Measurements from ENCODE around the gene GAGE12C.
"Not testable (repeated sequence)": the region's sequence is repeated elsewhere in the genome, so short reads cannot be mapped to it uniquely, and the experiment has no call there.

The GAGE12C gene

GRCh38 chrX:49568728-49569127 is 36.8 kb downstream of the GAGE12C start:
- H4K8ac ChIP-seq (ENCODE audit: low read depth, low read length); H3K14ac ChIP-seq (ENCODE audit: low read length); H3K4me3 ChIP-seq (ENCODE audit: low read depth, low read length); H3K27me3 ChIP-seq (ENCODE audit: insufficient read depth, low read length); H3K4me2 ChIP-seq (ENCODE audit: low read length); H2AFZ ChIP-seq (ENCODE audit: insufficient read depth, low read length, poor library complexity); H2BK12ac ChIP-seq (ENCODE audit: low read length); H3K23ac ChIP-seq (ENCODE audit: low read length); H3K4ac ChIP-seq (ENCODE audit: low read depth, low read length); H3K36me3 ChIP-seq (ENCODE audit: control insufficient read depth in 1 of 2, insufficient read depth in 2 of 2, low read length in 2 of 2); H3K18ac ChIP-seq (ENCODE audit: low read length); H2AK5ac ChIP-seq (ENCODE audit: low read length); H3K9me3 ChIP-seq (ENCODE audit: insufficient read depth, low read depth, low read length); DNase-seq; H3K79me1 ChIP-seq (ENCODE audit: low read length); H2BK120ac ChIP-seq (ENCODE audit: insufficient read depth, low read length, poor library complexity); H3K4me1 ChIP-seq (ENCODE audit: control insufficient read depth in 1 of 2, insufficient read depth in 2 of 2, low read length in 2 of 2); H2BK5ac ChIP-seq (ENCODE audit: low read depth, low read length, poor library complexity); H4K91ac ChIP-seq (ENCODE audit: low read depth, low read length); H3K79me2 ChIP-seq (ENCODE audit: control insufficient read depth, insufficient read depth, low read length, poor library complexity); H3K27ac ChIP-seq (ENCODE audit: low read depth, low read length); H4K12ac ChIP-seq (ENCODE audit: low read depth, low read length); H3K9ac ChIP-seq (ENCODE audit: low read length): not testable (repeated sequence)
- no CpG with 5 or more reads among the region's 11 CpGs for WGBS (ENCODE audit: extremely low coverage, insufficient coverage, insufficient read length)

DNA sequence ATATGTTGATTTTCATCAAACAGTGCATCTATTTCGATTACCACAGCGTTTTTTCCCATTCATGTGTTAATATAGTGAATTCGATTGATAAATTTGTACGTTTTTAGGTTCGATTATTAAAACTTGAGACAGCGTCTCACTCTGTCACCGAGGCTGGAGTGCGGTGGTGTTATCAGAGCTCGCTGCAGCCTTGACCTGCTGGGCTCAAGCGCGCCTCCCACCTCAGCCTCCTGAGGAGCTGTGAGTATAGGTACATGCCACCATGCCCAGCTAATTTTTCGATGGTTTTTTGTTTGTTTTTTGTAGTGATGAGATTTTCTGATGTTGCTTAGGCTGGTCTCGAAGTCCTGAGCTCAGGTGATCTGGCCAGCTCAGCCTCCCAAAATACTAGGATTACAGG is 37.2 kb downstream of the GAGE12C start:
- H2BK120ac ChIP-seq (ENCODE audit: insufficient read depth, low read length, poor library complexity); H3K27me3 ChIP-seq (ENCODE audit: insufficient read depth, low read length); H2AFZ ChIP-seq (ENCODE audit: insufficient read depth, low read length, poor library complexity); H3K4me3 ChIP-seq (ENCODE audit: low read depth, low read length); H3K36me3 ChIP-seq (ENCODE audit: control insufficient read depth in 1 of 2, insufficient read depth in 2 of 2, low read length in 2 of 2); H3K9me3 ChIP-seq (ENCODE audit: insufficient read depth, low read depth, low read length); H3K9ac ChIP-seq (ENCODE audit: low read length); DNase-seq; H3K23ac ChIP-seq (ENCODE audit: low read length); H3K4me1 ChIP-seq (ENCODE audit: control insufficient read depth in 1 of 2, insufficient read depth in 2 of 2, low read length in 2 of 2); H3K79me1 ChIP-seq (ENCODE audit: low read length); H4K8ac ChIP-seq (ENCODE audit: low read depth, low read length); H2AK5ac ChIP-seq (ENCODE audit: low read length); H3K79me2 ChIP-seq (ENCODE audit: control insufficient read depth, insufficient read depth, low read length, poor library complexity); H4K12ac ChIP-seq (ENCODE audit: low read depth, low read length); H2BK12ac ChIP-seq (ENCODE audit: low read length); H3K18ac ChIP-seq (ENCODE audit: low read length); H3K4ac ChIP-seq (ENCODE audit: low read depth, low read length); H4K91ac ChIP-seq (ENCODE audit: low read depth, low read length); H3K27ac ChIP-seq (ENCODE audit: low read depth, low read length); H3K4me2 ChIP-seq (ENCODE audit: low read length); H2BK5ac ChIP-seq (ENCODE audit: low read depth, low read length, poor library complexity); H3K14ac ChIP-seq (ENCODE audit: low read length): not testable (repeated sequence)
- no CpG with 5 or more reads among the region's 13 CpGs for WGBS (ENCODE audit: extremely low coverage, insufficient coverage, insufficient read length)

DNA sequence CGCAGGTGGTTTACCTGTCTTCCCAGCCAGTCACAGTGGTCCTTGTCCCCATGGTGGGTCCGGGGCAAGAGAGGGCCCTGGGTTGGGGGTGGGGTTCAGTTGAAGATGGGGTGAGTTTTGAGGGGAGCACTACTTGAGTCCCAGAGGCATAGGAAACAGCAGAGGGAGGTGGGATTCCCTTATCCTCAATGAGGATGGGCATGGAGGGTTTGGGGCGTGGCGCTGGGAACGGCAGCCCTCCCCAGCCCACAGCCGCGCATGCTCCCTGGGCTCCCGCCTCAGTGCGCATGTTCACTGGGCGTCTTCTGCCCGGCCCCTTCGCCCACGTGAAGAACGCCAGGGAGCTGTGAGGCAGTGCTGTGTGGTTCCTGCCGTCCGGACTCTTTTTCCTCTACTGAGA is 38.1 kb downstream of the GAGE12C start, which contains the start of gene GAGE12G:
Gene GAGE12G (plus strand): TSS at position 301 of the 400 bp plus-strand sequence. CDS start 1,155 bp downstream, outside the sequence.
- not testable (repeated sequence) for H3K4me3 ChIP-seq (ENCODE audit: low read depth, low read length); H3K27ac ChIP-seq (ENCODE audit: low read depth, low read length); H3K36me3 ChIP-seq (ENCODE audit: control insufficient read depth in 1 of 2, insufficient read depth in 2 of 2, low read length in 2 of 2)

GRCh38 chrX:49579649-49580048 is 47.7 kb downstream of the GAGE12C start, which contains the start of gene GAGE12H:
Gene GAGE12H (plus strand): TSS chrX:49579949. CDS start chrX:49581104, 1,155 bp downstream.
- H3K9me3 ChIP-seq (ENCODE audit: insufficient read depth, low read depth, low read length); H3K79me1 ChIP-seq (ENCODE audit: low read length); H2AK5ac ChIP-seq (ENCODE audit: low read length); H3K18ac ChIP-seq (ENCODE audit: low read length); H3K4ac ChIP-seq (ENCODE audit: low read depth, low read length); H3K27ac ChIP-seq (ENCODE audit: low read depth, low read length); DNase-seq; H3K4me2 ChIP-seq (ENCODE audit: low read length); H2AFZ ChIP-seq (ENCODE audit: insufficient read depth, low read length, poor library complexity); H3K23ac ChIP-seq (ENCODE audit: low read length); H2BK5ac ChIP-seq (ENCODE audit: low read depth, low read length, poor library complexity); H3K4me1 ChIP-seq (ENCODE audit: control insufficient read depth in 1 of 2, insufficient read depth in 2 of 2, low read length in 2 of 2); H4K12ac ChIP-seq (ENCODE audit: low read depth, low read length); H3K27me3 ChIP-seq (ENCODE audit: insufficient read depth, low read length); H2BK120ac ChIP-seq (ENCODE audit: insufficient read depth, low read length, poor library complexity); H3K4me3 ChIP-seq (ENCODE audit: low read depth, low read length); H3K36me3 ChIP-seq (ENCODE audit: control insufficient read depth in 1 of 2, insufficient read depth in 2 of 2, low read length in 2 of 2); H4K91ac ChIP-seq (ENCODE audit: low read depth, low read length); H2BK12ac ChIP-seq (ENCODE audit: low read length); H3K9ac ChIP-seq (ENCODE audit: low read length); H4K8ac ChIP-seq (ENCODE audit: low read depth, low read length); H3K79me2 ChIP-seq (ENCODE audit: control insufficient read depth, insufficient read depth, low read length, poor library complexity); H3K14ac ChIP-seq (ENCODE audit: low read length): not testable (repeated sequence)
- WGBS (ENCODE audit: extremely low coverage, insufficient coverage, insufficient read length) = no CpG with 5 or more reads among the region's 16 CpGs

More for the DNA sequence above, 38.1 kb downstream of the GAGE12C start, which contains the start of gene GAGE12G:
- not testable (repeated sequence) for H2BK12ac ChIP-seq (ENCODE audit: low read length); H3K9ac ChIP-seq (ENCODE audit: low read length); H3K27me3 ChIP-seq (ENCODE audit: insufficient read depth, low read length); H2AK5ac ChIP-seq (ENCODE audit: low read length); H2BK5ac ChIP-seq (ENCODE audit: low read depth, low read length, poor library complexity); H4K91ac ChIP-seq (ENCODE audit: low read depth, low read length); DNase-seq; H3K4ac ChIP-seq (ENCODE audit: low read depth, low read length); H3K79me1 ChIP-seq (ENCODE audit: low read length); H2AFZ ChIP-seq (ENCODE audit: insufficient read depth, low read length, poor library complexity); H3K79me2 ChIP-seq (ENCODE audit: control insufficient read depth, insufficient read depth, low read length, poor library complexity); H3K23ac ChIP-seq (ENCODE audit: low read length); H3K4me2 ChIP-seq (ENCODE audit: low read length); H3K14ac ChIP-seq (ENCODE audit: low read length); H4K8ac ChIP-seq (ENCODE audit: low read depth, low read length); H3K9me3 ChIP-seq (ENCODE audit: insufficient read depth, low read depth, low read length); H2BK120ac ChIP-seq (ENCODE audit: insufficient read depth, low read length, poor library complexity); H3K4me1 ChIP-seq (ENCODE audit: control insufficient read depth in 1 of 2, insufficient read depth in 2 of 2, low read length in 2 of 2); H3K18ac ChIP-seq (ENCODE audit: low read length); H4K12ac ChIP-seq (ENCODE audit: low read depth, low read length)
- no CpG with 5 or more reads among the region's 16 CpGs for WGBS (ENCODE audit: extremely low coverage, insufficient coverage, insufficient read length)
